GM19452 (cell line): Measurements from ENCODE around the gene TMUB1.

Experiments used
- ATAC-seq: cut with Tn5 transposase; IDR thresholded peaks from one replicate; pipeline ENCODE4 v1.9.1; 2021; ENCODE audit not compliant: unreplicated experiment

TMUB1 gene

DNA sequence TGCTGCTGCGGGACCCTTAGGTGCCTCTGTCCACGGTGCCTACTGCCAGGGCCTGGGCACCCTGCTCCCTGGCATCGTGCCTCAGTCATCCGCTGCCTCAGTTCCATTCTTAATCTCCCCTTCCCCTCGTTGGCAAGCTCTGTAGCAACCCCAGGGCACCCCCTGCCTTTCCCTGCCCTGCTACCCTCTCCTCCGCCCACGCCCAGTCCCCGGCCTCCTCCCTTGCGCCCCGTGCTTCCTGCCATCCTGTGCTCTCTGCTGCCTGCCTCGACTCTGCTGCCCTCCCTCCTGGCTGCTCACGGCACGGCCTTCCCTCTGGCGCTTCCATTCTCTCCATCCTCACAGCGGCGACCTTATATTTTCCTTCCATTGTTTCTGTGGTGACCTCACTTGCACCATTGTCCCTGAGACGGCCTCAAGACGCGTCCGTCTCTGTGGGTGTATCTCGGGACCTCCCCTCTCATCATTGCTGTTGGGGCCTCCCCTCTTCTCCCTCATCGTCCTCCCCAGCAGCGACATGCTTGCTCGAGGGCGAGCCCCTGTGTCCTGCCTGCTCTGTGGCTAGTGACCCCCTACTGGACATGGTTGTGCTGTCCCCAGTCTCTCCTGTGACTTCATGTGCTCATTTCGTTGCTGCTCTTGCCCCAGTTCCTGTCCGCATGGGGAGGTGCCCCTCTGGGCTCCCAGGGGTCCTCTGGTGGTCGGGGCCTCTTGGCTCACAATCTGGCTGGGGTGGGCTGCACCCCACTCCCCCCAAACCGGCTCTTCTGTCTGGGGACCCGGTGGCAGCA, 38.3 kb upstream of the TMUB1 start:
- ATAC-seq, result no peak

DNA sequence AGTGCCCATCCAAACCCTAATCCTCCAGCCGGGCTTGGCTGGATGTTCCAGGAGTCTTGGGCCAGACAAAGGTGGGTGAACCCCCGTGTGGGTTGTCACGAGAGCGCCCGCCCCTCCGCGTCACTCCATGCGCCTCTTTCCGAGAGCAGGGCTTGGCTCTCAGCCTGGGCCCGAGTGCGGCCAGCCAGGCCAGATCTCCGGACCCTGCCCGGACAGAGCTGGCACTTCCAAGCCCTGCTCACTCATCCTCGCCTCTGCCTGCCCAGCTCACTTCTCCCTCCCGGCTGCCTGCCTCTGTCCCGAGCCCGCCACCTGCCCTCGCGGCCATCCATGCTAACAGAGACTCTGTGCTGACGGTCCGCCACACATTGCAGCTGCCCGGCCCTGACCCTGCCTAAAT, 37.6 kb upstream of the TMUB1 start:
- no peak for ATAC-seq

DNA sequence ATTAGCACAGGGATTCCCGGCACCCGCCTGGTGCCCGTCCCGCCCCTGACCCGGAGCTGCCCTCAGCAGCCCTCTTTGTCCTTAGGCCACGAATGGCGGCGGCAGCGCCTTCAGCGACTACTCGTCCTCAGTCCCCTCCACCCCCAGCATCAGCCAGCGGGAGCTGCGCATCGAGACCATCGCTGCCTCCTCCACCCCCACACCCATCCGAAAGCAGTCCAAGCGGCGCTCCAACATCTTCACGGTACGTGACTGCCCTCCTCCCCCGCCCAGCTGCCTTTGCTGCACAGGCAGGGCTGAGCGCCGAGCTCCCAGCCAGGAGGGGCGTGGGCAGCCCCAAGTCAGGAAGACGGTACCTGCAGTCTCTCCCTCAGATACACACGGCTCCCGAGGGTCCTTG, 36.6 kb upstream of the TMUB1 start:
- ATAC-seq, result no peak

DNA sequence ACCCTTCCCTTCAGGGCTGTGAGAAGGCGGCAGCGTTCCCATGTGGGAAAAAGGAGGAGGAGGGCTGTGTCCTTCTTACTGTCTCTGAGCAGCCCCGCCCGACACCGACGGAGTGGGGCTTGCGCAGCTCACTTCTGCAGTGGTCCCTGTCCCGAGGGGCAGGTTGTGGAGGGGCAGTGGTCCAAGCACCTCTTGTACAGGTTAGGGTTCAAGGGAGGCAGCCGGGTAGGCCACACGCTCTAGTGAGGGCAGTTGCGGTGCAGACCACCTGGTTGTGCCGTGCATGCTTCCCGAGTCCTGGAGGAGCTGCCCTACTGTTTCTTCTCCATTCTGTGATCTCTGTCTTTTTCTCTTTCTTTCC, 35.7 kb upstream of the TMUB1 start:
- ATAC-seq, result no peak

DNA sequence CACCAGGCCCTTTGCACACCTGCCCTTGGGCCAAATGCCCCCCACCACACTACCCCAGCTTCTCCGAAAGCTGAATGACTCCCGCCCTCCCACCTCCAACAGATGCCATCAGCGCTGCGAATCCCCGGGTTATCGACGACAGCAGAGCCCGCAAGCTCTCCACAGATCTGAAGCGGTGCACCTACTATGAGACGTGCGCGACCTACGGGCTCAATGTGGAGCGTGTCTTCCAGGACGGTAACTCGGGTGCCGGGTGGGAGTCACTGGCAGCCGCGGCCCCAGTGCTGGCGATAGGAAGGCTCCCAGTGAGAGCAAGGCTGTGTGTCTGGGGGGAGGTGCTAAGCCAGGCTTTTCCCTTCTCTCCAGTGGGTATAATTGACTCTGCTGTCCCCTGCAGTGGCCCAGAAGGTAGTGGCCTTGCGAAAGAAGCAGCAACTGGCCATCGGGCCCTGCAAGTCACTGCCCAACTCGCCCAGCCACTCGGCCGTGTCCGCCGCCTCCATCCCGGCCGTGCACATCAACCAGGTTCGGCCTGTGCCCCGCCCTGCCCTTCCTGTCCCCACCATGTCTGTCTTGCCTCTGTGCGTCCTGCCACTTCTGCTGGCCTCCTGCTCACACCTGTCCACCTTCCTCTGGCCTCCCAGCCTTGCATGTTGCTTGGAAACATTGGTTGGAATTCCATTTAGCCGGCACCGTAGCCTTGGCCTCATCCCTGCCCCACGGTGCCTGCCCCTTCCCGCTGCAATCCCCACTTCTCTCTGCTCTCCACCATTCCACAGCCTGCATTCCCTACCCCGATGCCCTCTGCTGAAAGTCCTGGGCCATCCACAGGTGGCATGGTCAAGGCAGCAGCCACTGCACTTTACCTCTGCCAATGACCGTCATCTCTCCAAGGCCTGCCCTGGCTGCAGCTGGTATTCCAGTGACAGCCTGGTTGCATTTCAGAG, 35.1 kb upstream of the TMUB1 start:
- ATAC-seq, result no peak

DNA sequence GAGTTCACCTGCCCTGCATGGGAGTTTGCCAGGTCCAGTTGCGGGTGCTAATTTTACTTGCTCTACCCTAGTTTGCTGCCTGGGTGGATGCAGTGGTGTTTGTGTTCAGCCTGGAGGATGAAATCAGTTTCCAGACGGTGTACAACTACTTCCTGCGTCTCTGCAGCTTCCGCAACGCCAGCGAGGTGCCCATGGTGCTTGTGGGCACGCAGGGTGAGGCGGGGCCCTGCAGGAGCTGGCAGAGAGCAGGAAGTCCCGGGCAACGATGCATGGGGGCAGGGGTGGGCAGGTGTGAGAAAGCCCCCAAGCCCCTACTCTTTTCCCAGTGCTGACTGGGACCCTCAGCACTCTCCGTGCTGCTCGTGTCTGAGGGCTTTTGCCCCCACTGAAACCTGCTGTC, 34.3 kb upstream of the TMUB1 start:
- ATAC-seq, result no peak

DNA sequence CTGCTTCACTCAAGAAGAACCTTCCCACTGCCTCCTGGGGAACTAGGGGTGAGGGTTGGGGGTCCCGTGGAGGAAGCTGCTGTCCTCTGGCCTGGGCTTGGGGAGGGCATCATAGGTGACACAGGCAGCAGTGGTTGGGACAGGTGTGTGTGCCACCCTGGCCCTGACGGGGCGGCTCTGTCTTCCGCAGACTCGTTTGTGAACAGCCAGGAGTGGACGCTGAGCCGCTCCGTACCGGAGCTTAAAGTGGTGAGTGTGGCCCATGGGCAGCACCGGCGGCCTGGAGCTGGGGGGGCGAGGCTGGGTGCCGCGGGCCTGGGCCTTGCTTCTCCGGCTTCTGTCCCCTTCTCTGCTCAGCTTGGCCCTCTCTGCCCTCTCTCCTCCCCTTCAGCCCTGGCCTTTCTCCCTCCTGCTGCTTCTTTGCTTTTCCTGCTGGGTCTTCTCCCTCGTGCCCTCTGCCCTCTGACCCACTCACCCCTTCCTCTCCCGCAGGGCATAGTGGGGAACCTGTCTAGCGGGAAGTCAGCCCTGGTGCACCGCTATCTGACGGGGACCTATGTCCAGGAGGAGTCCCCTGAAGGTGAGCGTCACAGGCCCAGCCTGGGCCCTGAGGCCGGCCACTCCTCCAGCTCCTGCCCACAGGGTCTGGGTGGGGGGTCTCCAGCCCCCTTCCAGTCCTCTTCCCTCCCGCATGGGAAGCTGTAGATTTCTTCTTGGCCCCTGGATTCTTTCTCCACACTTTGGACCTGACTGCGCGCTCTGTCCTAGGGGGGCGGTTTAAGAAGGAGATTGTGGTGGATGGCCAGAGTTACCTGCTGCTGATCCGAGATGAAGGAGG, 33.5 kb upstream of the TMUB1 start:
- no peak for ATAC-seq

DNA sequence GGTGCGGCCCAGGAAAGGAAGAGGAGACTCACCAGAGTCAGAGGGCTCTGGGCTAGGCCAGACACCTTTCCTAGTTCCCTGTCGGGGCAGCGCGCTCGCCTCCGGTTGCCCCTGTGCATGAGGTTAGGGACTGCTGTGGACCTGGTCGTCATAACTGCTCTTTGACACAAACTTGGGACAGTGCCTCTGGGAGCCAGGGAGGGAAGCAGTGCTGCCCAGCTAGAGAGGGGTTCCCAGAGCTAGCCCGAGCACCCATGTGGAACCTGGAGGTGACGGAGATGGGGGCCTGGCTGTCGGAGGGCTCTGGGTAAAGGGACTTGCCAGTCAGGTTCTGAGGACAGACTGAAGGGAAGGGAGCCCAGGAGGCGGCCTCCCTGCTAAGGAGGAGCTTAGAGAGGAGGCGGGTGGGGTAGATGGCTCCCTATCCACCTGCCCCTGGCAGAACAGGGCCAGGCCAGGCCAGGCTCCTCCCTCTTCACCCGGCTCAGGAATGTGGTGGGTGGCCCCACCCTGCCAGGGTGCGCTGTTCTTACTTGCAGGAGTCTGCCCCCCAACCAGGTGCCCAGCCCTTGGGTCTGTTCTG, 32.6 kb upstream of the TMUB1 start:
- no peak for ATAC-seq

DNA sequence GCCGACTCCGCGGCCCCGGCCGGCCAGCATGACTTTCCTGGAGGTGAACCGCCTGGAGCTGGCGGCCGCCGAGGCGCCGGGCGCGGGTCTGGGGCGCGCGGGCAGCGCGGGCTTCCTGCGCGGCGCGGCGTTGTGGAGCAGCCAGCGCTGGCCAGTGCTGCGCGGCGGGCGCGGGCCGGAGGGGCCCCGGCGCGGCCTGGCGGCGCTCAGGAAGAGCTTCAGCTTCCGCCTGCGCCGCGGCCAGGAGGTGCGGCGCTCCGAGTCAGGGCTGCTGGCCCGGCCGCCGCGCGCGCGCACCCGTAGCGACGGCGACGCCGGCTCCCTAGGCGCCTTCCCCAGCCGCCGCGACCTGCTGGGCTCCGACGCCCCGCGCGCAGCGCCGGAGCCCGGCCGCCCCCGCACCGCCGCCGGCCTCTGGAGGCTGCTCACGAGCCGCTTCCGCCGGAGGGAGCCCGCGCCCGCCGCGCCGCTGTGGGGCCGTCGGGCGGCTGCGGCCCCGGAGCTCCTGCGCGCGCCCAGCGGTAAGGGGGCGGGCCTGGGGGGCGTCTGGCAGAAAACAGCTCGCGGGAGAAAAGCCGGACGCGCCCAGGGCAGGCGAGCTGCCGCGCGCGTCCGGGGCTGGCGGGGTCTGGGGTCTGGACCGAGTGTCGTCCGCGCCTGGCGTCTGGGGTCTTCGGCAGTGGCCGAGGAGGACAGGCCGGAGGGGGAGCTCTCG, 32.0 kb upstream of the TMUB1 start:
- no peak for ATAC-seq

DNA sequence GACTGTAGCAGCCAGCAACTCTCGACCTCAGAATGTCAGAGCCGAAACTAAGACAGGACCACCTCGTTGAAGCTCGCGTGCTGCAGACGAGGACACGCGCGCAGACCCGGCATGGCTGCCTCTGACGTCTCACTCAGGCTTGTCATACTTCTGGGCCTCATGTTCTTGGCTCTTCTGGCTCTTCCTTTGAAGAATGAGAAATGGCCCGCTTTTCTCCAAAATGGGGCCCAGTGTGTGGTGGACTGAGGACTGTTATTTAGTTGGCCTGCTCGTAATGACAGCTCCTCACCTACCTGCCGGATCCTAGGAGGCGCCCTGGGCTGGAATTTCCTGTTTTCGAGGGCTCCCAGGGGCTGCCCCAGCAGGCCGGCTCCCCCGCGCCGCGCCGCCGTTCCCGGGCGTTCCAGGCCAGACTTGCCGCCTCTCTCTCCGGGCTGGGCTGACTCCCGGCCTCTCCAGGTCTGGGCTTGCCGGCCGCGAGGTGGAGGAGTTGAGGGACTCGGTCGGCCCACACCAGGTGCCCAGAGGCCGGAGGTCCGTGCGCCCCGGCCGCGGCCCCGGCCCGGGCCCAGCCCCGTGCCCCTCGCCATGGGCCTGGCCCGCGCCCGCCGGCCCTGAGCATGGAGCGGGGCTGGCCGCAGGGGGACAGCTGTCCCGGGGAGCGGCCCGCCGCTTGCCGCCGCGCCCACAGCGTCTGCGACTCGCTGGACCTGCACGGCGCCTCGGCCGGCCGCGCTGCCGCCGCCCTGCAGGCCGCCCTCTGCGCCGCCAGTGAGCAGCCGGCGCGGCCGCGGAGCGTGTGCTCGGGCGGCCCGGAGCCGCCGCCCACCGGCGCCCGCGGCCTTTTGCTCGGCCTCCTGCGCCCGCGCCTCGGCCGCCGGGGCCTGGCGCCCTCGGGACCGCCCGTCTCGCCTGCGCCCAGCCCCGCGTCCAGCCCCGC, 31.1 kb upstream of the TMUB1 start:
- ATAC-seq, result no peak

DNA sequence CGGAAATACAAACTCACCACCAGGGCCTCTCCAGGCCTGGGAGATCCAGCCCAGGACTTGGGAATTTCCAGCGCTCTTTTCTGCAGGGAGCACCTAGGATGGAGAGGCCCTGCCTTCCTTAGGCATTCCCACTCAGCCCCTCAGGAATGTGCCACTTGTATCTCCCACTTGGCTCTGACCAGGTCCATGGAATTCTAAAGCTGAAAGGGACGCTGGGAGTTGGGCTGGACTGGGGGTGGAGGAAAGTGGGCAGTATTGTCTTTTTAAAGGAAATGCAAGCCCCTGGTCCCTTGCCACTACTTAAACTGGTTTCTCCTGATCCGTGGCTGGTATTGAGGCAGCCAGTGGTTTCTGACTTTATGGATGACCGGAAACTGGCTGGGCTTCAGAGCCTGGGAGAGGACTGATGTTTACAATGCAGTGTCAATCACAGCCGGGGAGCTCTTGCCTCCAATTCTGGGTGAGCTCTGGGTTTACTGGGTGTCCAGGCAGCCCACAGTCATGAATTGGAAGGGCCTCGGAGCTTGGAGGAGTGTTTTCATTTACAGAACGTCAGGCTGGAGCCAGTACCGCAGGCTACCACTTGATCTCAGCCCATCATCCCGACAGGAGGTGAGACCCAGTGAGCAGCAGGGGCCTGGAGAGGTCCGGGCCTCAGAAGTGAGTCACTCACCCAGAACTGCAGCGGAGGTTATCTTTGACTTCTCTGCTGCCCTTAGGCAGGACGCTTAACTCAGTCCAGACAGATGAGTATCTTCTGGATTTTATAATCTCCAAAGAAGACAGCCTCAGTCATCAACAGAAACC, 30.3 kb upstream of the TMUB1 start:
- no peak for ATAC-seq

DNA sequence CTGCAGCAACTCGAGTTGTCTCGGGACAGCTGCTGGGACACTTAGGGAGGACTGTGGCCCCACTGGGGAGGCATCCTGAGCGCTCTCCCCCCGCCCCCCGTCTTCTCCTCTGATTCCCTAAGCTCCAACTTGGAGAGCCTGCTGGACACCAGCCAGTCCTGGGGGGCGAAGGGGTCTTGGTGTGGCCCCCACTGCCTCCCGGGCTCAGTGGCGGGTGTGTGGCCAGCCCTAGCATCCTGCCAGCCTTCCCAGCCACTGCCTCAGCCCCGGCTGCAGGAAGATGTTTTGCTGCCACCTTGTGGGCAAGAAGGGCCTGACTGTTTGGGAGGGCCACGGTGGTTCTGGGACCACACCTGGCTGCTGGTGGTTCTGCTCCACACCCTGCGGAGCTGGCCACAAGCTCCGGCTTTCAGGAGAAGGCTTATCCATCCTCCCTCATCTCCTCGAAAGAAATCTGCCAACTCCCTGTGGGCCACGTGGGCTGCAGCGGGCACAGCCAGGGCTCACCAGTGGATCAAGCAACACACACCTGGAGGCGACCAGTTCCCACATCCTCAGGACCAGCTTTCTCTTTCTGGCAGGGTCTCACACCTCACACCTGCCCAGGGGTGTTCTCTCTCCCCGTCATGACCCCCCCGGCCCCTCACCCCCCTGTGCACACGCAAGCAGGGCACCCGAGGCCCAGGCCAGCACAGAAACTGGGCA, 27.8 kb upstream of the TMUB1 start:
- ATAC-seq, result peak; percentile 85

DNA sequence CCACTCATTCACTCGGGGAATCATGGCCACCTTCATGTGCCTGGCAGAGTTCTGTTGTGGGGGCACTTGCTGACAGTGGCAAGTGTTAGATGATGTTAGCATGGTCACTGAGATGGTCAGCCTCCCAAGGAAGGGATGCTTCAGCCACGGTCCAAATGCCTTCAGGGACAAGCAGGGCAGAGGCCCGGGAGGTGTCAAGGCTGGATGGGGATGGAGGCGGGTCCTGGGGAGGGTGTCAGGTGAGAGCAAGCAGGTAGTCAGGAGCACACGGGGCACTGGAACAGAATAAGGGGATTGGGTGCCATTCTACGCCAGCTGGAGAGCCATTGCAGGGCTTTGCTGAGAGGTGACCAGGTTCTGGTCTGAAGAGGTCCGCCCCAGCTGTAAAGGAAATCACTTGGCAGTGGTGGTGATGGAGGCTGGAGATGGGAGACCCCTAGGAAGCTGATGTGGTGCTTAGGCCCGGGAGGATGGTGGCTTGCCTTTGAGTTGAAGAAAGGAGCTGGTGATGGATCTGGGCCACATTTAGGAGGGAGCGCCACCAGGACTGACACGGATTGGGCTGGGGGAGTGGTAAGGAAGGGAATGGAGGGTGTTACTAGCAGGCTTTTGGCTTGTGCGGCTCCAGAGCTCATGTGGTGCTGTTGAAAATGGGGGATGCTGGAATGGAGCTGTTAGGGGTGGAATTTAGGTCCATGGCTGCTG, 27.1 kb upstream of the TMUB1 start:
- no peak for ATAC-seq

DNA sequence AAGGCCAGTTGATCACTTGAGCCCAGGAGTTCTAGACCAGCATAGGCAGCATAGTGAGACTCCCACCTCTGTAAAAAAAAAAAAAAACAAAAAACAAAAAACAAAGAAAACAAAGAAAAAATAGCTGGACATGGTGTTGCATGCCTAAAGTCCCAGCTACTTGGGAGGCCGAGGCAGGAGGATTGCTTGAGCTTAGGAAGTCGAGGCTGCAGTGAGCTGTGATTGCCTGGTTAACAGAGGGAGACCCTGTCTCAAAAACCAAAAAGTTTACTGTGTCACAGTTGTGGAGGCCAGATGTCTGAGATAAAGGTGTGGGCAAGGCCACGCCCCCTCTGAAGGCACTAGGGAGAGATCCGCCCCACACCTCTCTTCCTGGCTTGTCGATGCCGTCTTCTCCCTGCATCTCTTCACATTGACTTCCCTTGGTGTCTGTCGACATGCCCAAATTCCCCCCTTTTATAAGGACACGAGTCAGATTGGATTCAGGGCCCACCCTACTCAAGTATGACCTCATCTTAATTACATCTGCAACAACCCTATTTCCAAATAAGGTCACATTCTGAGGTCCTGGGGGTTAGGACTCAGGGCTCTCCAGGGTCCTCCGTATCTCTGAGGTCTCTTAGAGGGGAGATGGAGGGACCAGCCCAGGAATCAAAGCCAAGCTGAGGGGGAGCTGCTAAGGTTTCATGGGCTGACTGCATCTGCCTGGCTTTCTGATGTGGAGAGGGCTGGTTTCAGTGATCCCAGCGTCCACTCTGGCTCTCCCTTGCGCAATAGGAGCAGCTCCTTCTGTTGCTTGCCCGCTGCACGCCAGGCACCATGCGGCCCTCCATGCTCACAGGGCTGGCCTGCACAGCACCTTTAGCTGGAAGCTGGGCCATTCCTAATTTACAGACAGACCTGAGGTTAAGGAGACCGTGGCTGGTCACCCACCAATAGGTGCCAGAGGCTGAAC, 26.1 kb upstream of the TMUB1 start:
- ATAC-seq, result no peak

DNA sequence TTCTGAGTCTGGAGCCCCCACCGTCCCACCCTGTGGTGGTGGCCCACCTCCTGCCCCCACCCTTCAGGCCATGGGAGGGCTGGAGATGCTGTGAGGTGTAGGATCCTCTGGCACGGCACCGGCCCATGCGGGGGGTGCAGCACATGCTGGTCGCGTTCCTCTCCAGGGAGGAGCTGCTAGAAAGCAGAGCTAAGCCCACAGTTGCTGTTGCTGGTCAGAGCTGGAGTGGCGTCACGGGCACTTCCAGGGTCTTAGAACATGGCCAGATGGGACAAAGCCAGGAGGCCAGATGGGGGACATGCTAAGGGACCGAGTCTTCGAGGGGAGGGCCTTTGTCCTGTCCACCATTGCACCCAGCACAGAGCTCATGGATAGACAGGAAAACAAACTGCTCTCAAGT, 24.6 kb upstream of the TMUB1 start:
- ATAC-seq, result no peak
